Measurements from ENCODE around the gene PI4KB.

The PI4KB gene

DNA sequence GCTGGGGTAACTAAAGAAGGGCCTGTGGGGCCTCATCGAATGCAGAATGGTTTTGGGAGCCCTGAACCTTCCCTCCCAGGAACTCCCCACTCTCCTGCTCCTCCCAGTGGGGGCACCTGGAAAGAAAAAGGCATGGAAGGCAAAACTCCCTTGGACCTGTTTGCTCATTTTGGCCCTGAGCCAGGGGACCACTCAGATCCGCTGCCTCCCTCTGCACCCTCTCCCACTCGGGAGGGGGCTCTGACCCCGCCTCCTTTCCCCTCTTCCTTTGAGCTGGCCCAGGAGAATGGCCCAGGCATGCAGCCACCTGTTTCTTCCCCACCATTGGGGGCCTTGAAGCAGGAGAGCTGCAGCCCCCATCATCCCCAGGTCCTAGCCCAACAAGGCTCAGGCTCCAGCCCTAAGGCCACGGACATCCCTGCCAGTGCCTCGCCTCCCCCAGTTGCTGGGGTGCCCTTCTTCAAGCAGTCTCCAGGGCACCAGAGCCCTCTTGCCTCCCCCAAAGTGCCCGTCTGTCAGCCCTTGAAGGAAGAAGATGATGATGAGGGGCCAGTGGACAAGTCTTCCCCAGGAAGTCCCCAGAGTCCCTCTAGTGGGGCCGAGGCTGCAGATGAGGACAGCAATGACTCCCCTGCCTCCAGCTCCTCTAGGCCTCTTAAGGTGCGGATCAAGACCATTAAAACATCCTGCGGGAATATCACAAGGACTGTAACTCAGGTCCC is 40.4 kb downstream of the PI4KB start:
- in situ Hi-C loops (cut with MboI; ENCODE audit: low sequenced_read_pairs, unreplicated experiment): no loop called here
- DNase-seq (ENCODE audit: low spot score): no peak
- TF ChIP-seq, protein P1, sequence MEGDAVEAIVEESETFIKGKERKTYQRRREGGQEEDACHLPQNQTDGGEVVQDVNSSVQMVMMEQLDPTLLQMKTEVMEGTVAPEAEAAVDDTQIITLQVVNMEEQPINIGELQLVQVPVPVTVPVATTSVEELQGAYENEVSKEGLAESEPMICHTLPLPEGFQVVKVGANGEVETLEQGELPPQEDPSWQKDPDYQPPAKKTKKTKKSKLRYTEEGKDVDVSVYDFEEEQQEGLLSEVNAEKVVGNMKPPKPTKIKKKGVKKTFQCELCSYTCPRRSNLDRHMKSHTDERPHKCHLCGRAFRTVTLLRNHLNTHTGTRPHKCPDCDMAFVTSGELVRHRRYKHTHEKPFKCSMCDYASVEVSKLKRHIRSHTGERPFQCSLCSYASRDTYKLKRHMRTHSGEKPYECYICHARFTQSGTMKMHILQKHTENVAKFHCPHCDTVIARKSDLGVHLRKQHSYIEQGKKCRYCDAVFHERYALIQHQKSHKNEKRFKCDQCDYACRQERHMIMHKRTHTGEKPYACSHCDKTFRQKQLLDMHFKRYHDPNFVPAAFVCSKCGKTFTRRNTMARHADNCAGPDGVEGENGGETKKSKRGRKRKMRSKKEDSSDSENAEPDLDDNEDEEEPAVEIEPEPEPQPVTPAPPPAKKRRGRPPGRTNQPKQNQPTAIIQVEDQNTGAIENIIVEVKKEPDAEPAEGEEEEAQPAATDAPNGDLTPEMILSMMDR (IDR thresholded peaks at IDR 0.05; ENCODE audit: borderline replicate concordance, control extremely low read depth, extremely low read depth, insufficient read depth, missing control alignments): no peak

DNA sequence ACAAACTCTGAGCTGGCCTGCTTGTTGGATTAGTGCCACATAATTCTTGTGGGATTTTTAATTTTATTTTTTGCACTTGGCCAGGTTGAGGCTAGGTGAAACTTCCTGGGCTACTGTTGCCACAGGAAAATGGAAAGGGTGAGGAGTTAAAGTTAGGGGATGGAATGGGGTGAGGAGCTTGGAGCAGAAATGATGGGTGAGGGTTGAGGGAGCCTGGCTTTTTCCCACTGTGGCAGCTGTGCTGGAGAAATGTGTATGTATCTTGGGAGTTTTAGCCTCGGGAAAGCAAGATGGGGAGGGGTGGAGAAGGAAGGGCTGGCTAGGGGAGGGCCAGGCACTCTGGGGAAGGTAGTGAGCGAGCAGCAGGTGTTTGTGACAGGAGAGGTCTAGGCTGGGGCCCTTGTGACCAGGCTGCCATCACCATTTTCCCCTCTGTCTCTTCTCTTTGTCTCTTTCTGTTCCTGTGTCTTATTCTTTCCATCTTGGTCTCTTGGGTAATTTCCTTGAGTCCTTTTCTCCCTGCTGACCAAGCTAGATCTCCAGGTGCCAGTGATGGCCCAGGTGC is 43.1 kb downstream of the PI4KB start:
- in situ Hi-C loops (cut with MboI; ENCODE audit: low sequenced_read_pairs, unreplicated experiment): no loop called here

DNA sequence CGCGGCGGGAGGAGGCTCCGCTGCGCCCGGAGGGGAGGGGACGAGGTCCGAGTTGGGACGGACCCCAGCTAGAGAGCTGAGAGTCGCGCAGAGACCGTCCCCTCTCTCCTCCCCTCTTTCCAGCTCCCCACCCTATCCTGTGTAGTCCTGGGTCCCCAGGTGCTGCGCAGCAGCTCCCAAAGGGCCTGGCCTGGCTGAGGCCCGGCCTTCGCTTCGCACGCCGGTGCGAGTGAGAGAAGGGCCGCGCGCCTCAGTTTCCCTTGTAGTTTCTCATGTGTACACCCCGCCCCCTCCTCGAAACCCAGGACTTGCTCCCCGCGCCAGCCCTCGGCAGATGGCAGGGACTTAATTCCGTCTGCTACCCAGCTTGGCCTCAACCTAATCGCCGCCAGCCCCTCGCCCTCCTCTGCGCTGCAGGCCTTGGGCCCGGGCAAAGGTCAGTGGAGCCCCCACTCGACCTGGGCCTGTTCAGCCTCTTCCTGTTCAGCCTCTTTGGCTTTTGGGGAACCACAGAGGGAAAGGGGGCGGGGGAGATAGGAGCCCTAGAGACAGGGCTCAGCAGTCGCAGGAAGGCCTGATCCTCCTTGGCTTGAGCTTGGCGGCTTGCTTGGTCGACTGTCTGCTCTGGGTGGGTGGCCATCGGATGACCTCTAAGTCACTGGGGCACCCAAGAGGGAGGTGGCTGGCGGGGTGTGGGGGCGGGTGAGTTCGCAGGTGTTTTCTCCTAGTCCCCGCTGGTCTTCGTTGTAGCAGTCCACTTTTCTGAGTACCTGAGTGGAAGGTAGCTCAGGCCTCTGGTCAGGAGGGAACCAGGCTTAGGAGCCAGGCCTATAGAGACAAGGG is 44.1 kb downstream of the PI4KB start:
- TF ChIP-seq, protein P1 (IDR thresholded peaks at IDR 0.05; ENCODE audit: borderline replicate concordance, control extremely low read depth, extremely low read depth, insufficient read depth, missing control alignments): no peak
- in situ Hi-C loops (cut with MboI; ENCODE audit: low sequenced_read_pairs, unreplicated experiment): no loop called here
- DNase-seq (ENCODE audit: low spot score): peak; percentile 62

More for the DNA sequence above, 43.1 kb downstream of the PI4KB start:
- TF ChIP-seq, protein P1 (IDR thresholded peaks at IDR 0.05; ENCODE audit: borderline replicate concordance, control extremely low read depth, extremely low read depth, insufficient read depth, missing control alignments): no peak
- DNase-seq (ENCODE audit: low spot score): no peak

DNA sequence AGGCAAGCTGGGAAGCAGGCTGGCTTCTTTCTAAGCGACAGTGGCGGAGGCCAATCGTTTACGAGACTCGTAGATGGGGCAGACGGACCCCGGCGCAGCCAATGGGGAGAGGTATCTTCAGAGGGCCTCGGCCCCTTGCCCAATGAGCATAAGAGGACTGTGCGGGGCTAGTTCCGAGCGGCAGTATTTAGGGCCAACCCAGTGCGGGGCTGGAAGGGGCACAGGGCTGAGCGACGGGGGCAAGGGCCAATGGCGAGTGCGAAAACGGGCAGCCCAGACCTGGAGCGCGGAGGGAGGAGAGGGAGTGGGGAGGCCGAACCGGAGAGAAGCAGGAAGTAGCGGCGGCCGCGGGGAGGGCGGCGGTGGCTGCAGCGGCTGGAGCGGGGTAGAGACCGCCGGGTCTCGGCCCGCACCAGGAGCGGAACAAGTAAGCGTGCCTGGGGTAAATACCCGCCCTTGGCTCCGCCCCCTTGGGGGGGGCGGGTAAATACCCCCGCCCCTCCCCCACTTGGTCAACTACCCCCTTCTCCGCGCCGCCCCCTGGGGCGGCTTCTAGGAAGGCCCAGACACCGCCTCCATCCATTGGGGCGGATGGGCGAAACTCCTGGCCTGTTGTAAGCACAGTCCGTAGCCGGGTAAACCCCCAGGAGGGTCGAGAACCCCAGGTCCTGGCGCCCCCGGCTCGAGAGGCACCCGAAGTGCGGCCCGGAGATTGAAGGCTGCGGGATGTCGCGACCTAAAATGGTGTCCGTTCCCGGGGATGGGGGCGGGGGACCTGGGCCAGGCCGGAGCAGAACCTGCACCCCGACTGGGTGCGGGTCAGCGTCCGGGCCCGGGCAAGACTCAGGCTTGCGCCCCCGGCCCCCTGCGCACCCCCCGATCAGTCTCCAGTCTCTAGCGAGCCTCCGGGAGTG is 45.0 kb downstream of the PI4KB start, which contains the start of gene ZNF687:
Gene ZNF687 (plus strand): TSS at position 331 of the 914 bp plus-strand sequence. CDS start 3,993 bp downstream, outside the sequence.
- in situ Hi-C loops (cut with MboI; ENCODE audit: low sequenced_read_pairs, unreplicated experiment): no loop called here
- DNase-seq (ENCODE audit: low spot score): peak; percentile 98
- TF ChIP-seq, protein P1 (IDR thresholded peaks at IDR 0.05; ENCODE audit: borderline replicate concordance, control extremely low read depth, extremely low read depth, insufficient read depth, missing control alignments): no peak

DNA sequence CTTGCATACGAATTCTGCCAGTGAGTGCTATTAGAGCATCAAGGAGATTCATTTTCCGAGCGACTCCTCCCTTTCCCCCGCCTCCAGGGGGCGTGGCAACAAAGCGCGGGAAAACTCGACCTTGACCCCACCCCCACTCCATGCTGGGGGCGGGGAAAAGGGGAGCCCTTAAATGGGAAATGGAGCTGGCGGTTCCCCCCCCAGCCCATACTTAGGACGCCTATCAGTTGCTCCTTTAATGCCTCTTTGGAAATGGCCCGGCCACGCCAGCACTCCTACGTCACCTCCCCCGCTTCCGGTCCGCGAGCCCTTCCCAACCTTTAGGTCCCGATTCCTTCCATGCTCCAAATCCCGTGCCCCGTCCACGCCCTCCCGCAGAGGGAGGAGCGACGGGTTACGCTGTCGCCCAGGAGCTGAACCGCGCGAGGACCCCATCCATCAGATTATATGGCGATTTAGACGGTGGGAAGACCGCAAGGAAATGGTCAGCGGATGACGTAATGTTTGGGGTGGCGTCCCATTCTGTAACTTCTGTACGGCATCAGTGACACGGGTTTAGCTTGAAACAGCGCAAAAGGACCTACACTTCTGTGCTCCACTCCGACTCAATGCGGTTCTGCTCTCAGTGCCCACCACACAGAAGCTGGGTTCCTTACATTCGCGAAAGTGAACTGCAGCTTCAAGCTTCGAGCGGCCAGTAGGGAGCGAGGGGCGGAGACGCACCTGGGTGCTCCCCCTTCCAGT is 45.8 kb downstream of the PI4KB start:
- in situ Hi-C loops (cut with MboI; ENCODE audit: low sequenced_read_pairs, unreplicated experiment): no loop called here
- peak; percentile 93 for DNase-seq (ENCODE audit: low spot score)
- TF ChIP-seq, protein P1 (IDR thresholded peaks at IDR 0.05; ENCODE audit: borderline replicate concordance, control extremely low read depth, extremely low read depth, insufficient read depth, missing control alignments): peak; percentile 32
